GM18867 (cell line): ENCODE results near the gene ARPC1A.
A peak's percentile ranks its signal among the peaks of the same experiment; 100 is the strongest.
"Not testable (repeated sequence)": the region's sequence is repeated elsewhere in the genome, so short reads cannot be mapped to it uniquely, and the experiment has no call there.

ENCODE experiments used
- ATAC-seq: cut with Tn5 transposase; IDR thresholded peaks from one replicate; pipeline ENCODE4 v1.9.1; 2021; ENCODE audit warnings: mild to moderate bottlenecking, moderate library complexity; ENCODE audit not compliant: unreplicated experiment

Gene ARPC1A

GRCh38 chr7:99368750-99369389, 43.2 kb downstream of the ARPC1A start:
- ATAC-seq = no peak

GRCh38 chr7:99369767-99370391, 44.2 kb downstream of the ARPC1A start:
- no peak for ATAC-seq

- ATAC-seq = no peak
Measured at GRCh38 chr7:99371376-99371920, 45.8 kb downstream of the ARPC1A start.

- no peak for ATAC-seq
Measured at GRCh38 chr7:99372275-99373090, 46.8 kb downstream of the ARPC1A start.

- ATAC-seq = no peak
Measured at GRCh38 chr7:99373091-99374066, 47.7 kb downstream of the ARPC1A start.

- peak; percentile 63 for ATAC-seq
Measured at GRCh38 chr7:99374111-99375064, 48.7 kb downstream of the ARPC1A start, which contains the start of gene ARPC1B. Gene ARPC1B (plus strand): TSS chr7:99374730. CDS start chr7:99385715, 10,985 bp downstream.

- peak; percentile 40 for ATAC-seq
Measured at GRCh38 chr7:99375070-99375807, 49.5 kb downstream of the ARPC1A start.

- ATAC-seq = no peak
Measured at GRCh38 chr7:99379043-99379577, 53.4 kb downstream of the ARPC1A start.

- ATAC-seq = not testable (repeated sequence)
Measured at GRCh38 chr7:99379693-99380031, 54.0 kb downstream of the ARPC1A start.

- peak; percentile 32 for ATAC-seq
Measured at GRCh38 chr7:99380032-99380822, 54.5 kb downstream of the ARPC1A start.

- peak; percentile 80 for ATAC-seq
Measured at GRCh38 chr7:99380823-99381663, 55.3 kb downstream of the ARPC1A start.

- ATAC-seq = no peak
Measured at GRCh38 chr7:99381664-99382075, 56.0 kb downstream of the ARPC1A start.

- ATAC-seq = no peak
Measured at GRCh38 chr7:99383203-99383602, 57.5 kb downstream of the ARPC1A start.

GRCh38 chr7:99383791-99384370, 58.2 kb downstream of the ARPC1A start:
- ATAC-seq = no peak

GRCh38 chr7:99384523-99384922, 58.8 kb downstream of the ARPC1A start:
- ATAC-seq = no peak

- no peak for ATAC-seq
Measured at GRCh38 chr7:99385564-99385963, 59.9 kb downstream of the ARPC1A start.
